Amniotic epithelial cell (primary cell): ENCODE measurements around the gene ARFGEF2.
"Not testable (repeated sequence)": the region's sequence is repeated elsewhere in the genome, so short reads cannot be mapped to it uniquely, and the experiment has no call there.

Source experiments
- DNase-seq: peaks from one replicate; pipeline ENCODE4 v3.0.0-alpha.2; 2010; ENCODE audit warnings: low read depth

Gene ARFGEF2

GRCh38 chr20:48921168-48921882 is at the start of gene ARFGEF2:
Gene ARFGEF2 (plus strand): TSS chr20:48921711. CDS start chr20:48921890, 179 bp downstream.
- peak; percentile 84 for DNase-seq

GRCh38 chr20:48875233-48875913 is 46.1 kb upstream of the ARFGEF2 start:
- no peak for DNase-seq

GRCh38 chr20:48875914-48876240 is 45.6 kb upstream of the ARFGEF2 start:
- DNase-seq, result no peak

GRCh38 chr20:48877304-48877703 is 44.2 kb upstream of the ARFGEF2 start:
- DNase-seq, result no peak

- no peak for DNase-seq
These were observed 42.8 kb upstream of the ARFGEF2 start for GRCh38 chr20:48878534-48879248.

- DNase-seq, result no peak
These were observed 41.8 kb upstream of the ARFGEF2 start for GRCh38 chr20:48879612-48880245.

GRCh38 chr20:48880331-48880730 is 41.2 kb upstream of the ARFGEF2 start:
- DNase-seq, result no peak

- no peak for DNase-seq
These were observed 40.4 kb upstream of the ARFGEF2 start for GRCh38 chr20:48880981-48881657.

- no peak for DNase-seq
These were observed 36.3 kb upstream of the ARFGEF2 start for GRCh38 chr20:48885237-48885636.

GRCh38 chr20:48886194-48886593 is 35.3 kb upstream of the ARFGEF2 start:
- DNase-seq, result no peak

- DNase-seq, result no peak
These were observed 34.7 kb upstream of the ARFGEF2 start for GRCh38 chr20:48886811-48887210.

GRCh38 chr20:48888517-48888916 is 33.0 kb upstream of the ARFGEF2 start:
- DNase-seq, result not testable (repeated sequence)

- DNase-seq, result no peak
These were observed 32.2 kb upstream of the ARFGEF2 start for GRCh38 chr20:48889140-48889790.

GRCh38 chr20:48891235-48892048 is 30.1 kb upstream of the ARFGEF2 start:
- DNase-seq, result no peak

GRCh38 chr20:48892049-48892470 is 29.5 kb upstream of the ARFGEF2 start:
- DNase-seq, result no peak

- no peak for DNase-seq
These were observed 28.6 kb upstream of the ARFGEF2 start for GRCh38 chr20:48892891-48893290.

GRCh38 chr20:48893374-48893773 is 28.1 kb upstream of the ARFGEF2 start:
- no peak for DNase-seq

- DNase-seq, result peak; percentile 87
These were observed 24.1 kb upstream of the ARFGEF2 start for GRCh38 chr20:48897305-48898010.

- peak; percentile 40 for DNase-seq
These were observed 23.3 kb upstream of the ARFGEF2 start for GRCh38 chr20:48898210-48898609.
